GM03348 (cell line): Measurements from ENCODE around the gene TRMT112.
A peak's percentile ranks its signal among the peaks of the same experiment; 100 is the strongest.

Experiments used
- DNase-seq: peaks from one replicate; pipeline ENCODE4 v3.0.0; 2012; ENCODE audit warnings: low spot score

Gene TRMT112

GRCh38 chr11:64269540-64270220 lies 47.7 kb downstream of the TRMT112 start:
- peak; percentile 94 for DNase-seq

- peak; percentile 60 for DNase-seq
Measured at GRCh38 chr11:64268893-64269539, 48.3 kb downstream of the TRMT112 start.

GRCh38 chr11:64268025-64268892 lies 49.1 kb downstream of the TRMT112 start:
- peak; percentile 19 for DNase-seq

GRCh38 chr11:64267207-64267945 lies 50.0 kb downstream of the TRMT112 start:
- DNase-seq = no peak
